Measurements from ENCODE around the gene WWP2.

DNA sequence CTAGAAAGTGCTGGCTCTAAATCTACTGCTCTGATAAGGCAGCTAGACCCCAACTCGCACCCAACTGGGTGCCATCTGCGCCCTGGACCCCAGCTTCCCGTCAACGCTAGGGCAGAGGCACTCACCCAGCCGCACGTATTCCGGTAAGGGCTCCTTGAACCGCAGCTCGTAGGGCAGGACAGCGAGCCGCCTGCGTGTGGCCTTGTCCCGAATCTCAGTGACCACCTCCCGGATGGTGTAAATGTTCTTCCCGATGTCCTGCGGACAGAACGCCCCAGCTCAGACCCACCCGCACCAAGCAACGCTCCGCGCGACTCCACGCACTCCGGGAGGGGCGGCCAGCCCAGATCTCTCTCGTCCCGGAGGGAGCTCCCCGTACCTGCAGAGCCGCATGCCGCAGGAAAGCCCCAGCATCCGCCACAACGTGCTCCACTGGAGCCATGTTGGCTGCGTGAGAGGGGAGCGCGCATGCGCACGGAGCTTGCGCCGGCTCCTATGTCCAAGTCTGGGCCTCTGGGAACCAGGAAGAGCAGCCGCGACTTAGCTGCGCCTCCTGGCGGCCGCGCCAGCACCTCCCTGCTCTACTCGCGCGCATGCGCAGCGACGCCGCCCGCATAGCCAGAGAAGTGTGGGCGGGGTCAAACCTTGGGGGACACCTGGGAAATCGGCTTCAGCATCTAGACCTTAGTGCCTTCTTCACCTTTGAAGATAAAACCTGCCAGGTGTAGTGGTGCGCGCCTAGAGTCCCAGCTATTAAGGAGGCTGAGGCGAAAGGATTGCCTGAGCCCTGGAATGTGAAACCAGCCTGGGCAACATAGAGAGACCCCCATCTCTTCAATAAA, 7.4 kb upstream of the WWP2 start, which contains the start of gene NOB1:
- TF ChIP-seq POLR2AphosphoS5 (IDR thresholded peaks at IDR 0.05; ENCODE audit: borderline replicate concordance, low read depth, low read length): peak; percentile 93
- no peak for TF ChIP-seq EZH2 (IDR thresholded peaks at IDR 0.05)

All from SK-N-MC (cell line).